Endothelial cell of umbilical vein (primary cell): Measurements from ENCODE around the gene TAS1R3. TPM values are rescaled to one million over a fixed set of nuclear protein-coding genes. Genes with fewer than 3 reads are reported as not detected.

ENCODE experiments used
- BruUV-seq: library from RNA; stranded (reverse); fragments of 400-500 nt; replicated peaks from 2 replicates; lab custom pipeline; 2021; lab: Mats Ljungman, UMichigan
- CTCF ChIA-PET: fragments of 300-600, 350-600 bp; sonication (Branson Sonifier 250); formaldehyde crosslinking; loops from one replicate; lab custom pipeline; 2021; ENCODE audit warnings: antibody characterized with exemption, inconsistent platforms; lab: Charles Lee
- POLR2A ChIA-PET: fragments of 300-600, 350-600 bp; sonication (Branson Sonifier 250); formaldehyde crosslinking; loops from one replicate; lab custom pipeline; 2021; ENCODE audit warnings: antibody characterized with exemption, inconsistent platforms; lab: Charles Lee
- DNase-seq: peaks from one replicate; pipeline ENCODE4 v3.0.0-alpha.2; 2011; ENCODE audit warnings: low read depth, low spot score
- FAIRE-seq: peaks from 2 replicates; lab custom pipeline; 2011; peaks lifted over from hg19 to GRCh38; lab: Jason Lieb, UNC
- H2AFZ ChIP-seq: 2 replicates; pipeline ENCODE4 v1.6.0; 2012; ENCODE audit warnings: low read depth, low read length, control low read depth, inconsistent platforms
- H3K27ac ChIP-seq: 2 replicates; pipeline ENCODE4 v1.5.1; 2011; ENCODE audit warnings: low read depth, mild to moderate bottlenecking, control low read depth, low read length, moderate library complexity; ENCODE audit not compliant: insufficient read depth
- H3K27me3 ChIP-seq, 2 experiments: 2 replicates each; pipeline versions ENCODE4 v1.6.0 to v1.6.1; 2011; ENCODE audit warnings: low read length in 2 of 2, mixed read lengths in 1 of 2; ENCODE audit not compliant: control insufficient read depth in 2 of 2, insufficient read depth in 2 of 2
- H3K36me3 ChIP-seq, 2 experiments: 2 replicates in 1 of 2; 3 replicates in 1 of 2; pipeline ENCODE4 v1.5.1; 2011; ENCODE audit warnings: low read length in 2 of 2, mild to moderate bottlenecking in 1 of 2, moderate library complexity in 1 of 2; ENCODE audit not compliant: control insufficient read depth in 2 of 2, insufficient read depth in 2 of 2; ENCODE audit errors: extremely low read depth in 1 of 2
- H3K4me1 ChIP-seq: 3 replicates; pipeline ENCODE4 v1.5.1; 2011; ENCODE audit warnings: mild to moderate bottlenecking, low read length; ENCODE audit not compliant: control insufficient read depth, insufficient read depth; ENCODE audit errors: extremely low read depth
- H3K4me2 ChIP-seq: 2 replicates; pipeline ENCODE4 v1.6.1; 2011; ENCODE audit warnings: low read length, control low read depth, mixed read lengths; ENCODE audit not compliant: insufficient read depth
- H3K4me3 ChIP-seq, 3 experiments: fragments of 200-600 bp in 1 of 3; sonication (generic), shearing (Covaris generic) in 1 of 3; replicated peaks in 1 of 3; 2 replicates each; pipeline ENCODE4 v1.5.1; 2011 to 2016; ENCODE audit warnings: control low read depth in 3 of 3, low read length in 3 of 3, mild to moderate bottlenecking in 2 of 3, inconsistent platforms in 1 of 3, low read depth in 1 of 3, moderate library complexity in 1 of 3; ENCODE audit not compliant: insufficient read depth in 1 of 3
- H3K79me2 ChIP-seq: 2 replicates; pipeline ENCODE4 v1.6.0; 2012; ENCODE audit warnings: low read length, inconsistent platforms; ENCODE audit not compliant: control insufficient read depth, insufficient read depth
- H3K9ac ChIP-seq: replicated peaks from 2 replicates; pipeline ENCODE3; 2011; ENCODE audit warnings: low read length, control low read depth; ENCODE audit not compliant: insufficient read depth; ENCODE audit errors: extremely low read depth
- H3K9me1 ChIP-seq: replicated peaks from 3 replicates; pipeline ENCODE4 v1.6.0; 2011; ENCODE audit warnings: mild to moderate bottlenecking, low read length; ENCODE audit not compliant: control insufficient read depth, insufficient read depth; ENCODE audit errors: extremely low read depth
- H3K9me3 ChIP-seq: replicated peaks from 2 replicates; pipeline ENCODE4 v1.5.1; 2012; ENCODE audit warnings: low read length, inconsistent platforms; ENCODE audit not compliant: control insufficient read depth, insufficient read depth
- H4K20me1 ChIP-seq: replicated peaks from 2 replicates; pipeline ENCODE3; 2011; ENCODE audit warnings: mild to moderate bottlenecking, low read length; ENCODE audit not compliant: control insufficient read depth, insufficient read depth; ENCODE audit errors: extremely low read depth
- CTCF ChIP-seq, 2 donors: IDR thresholded peaks; 1 replicate in 1 of 2; 2 replicates in 1 of 2; pipeline ENCODE4 v1.5.1; 2011; ENCODE audit warnings: low read length in 2 of 2, mild to moderate bottlenecking in 2 of 2, moderate library complexity in 2 of 2, control low read depth in 1 of 2, inconsistent platforms in 1 of 2, low read depth in 1 of 2; ENCODE audit not compliant: insufficient read depth in 1 of 2; ENCODE audit errors: extremely low read depth in 1 of 2
- EZH2 ChIP-seq: IDR thresholded peaks from 2 replicates; pipeline ENCODE4 v1.6.1; 2012; ENCODE audit warnings: borderline replicate concordance, low read depth, mild to moderate bottlenecking, moderate library complexity, low read length, inconsistent platforms; ENCODE audit not compliant: severe bottlenecking
- FOS ChIP-seq: IDR thresholded peaks from 2 replicates; pipeline ENCODE4 v1.6.1; 2011; ENCODE audit warnings: mild to moderate bottlenecking, low read length, moderate library complexity, borderline replicate concordance; ENCODE audit not compliant: insufficient read depth
- GATA2 ChIP-seq: IDR thresholded peaks from 2 replicates; pipeline ENCODE4 v1.7.0; 2011; ENCODE audit warnings: low read depth, mild to moderate bottlenecking, moderate library complexity, mixed read lengths, low read length; ENCODE audit not compliant: insufficient read length, insufficient read depth
- JUN ChIP-seq: IDR thresholded peaks from 2 replicates; pipeline ENCODE4 v1.6.1; 2011; ENCODE audit warnings: borderline replicate concordance, low read depth; ENCODE audit not compliant: insufficient read length, insufficient read depth
- MAX ChIP-seq: IDR thresholded peaks from 2 replicates; pipeline ENCODE4 v1.6.1; 2011; ENCODE audit not compliant: insufficient read depth, insufficient read length
- MYC ChIP-seq: IDR thresholded peaks from one replicate; pipeline ENCODE4 v1.6.1; 2011; ENCODE audit warnings: mild to moderate bottlenecking, low read depth, low read length
- POLR2A ChIP-seq: IDR thresholded peaks from 2 replicates; pipeline ENCODE4 v1.6.1; 2012; ENCODE audit warnings: low read depth, mild to moderate bottlenecking, control low read depth, low read length
- POLR2AphosphoS5 ChIP-seq: IDR thresholded peaks from 2 replicates; pipeline ENCODE4 v1.6.1; 2012; ENCODE audit warnings: low read depth, mild to moderate bottlenecking, control low read depth, low read length, moderate library complexity; ENCODE audit not compliant: insufficient read depth
- dilution Hi-C: fragments of 300-500 bp; cut with MboI; formaldehyde crosslinking; loops from one replicate; pipeline ENCODE4 v1.15.0; 2019; ENCODE audit warnings: low sequenced_read_pairs; ENCODE audit not compliant: extremely low pct_ligation_motif_present
- intact Hi-C: fragments of 100-400 bp; cut with micrococcal nuclease; formaldehyde crosslinking; loops from one replicate; pipeline ENCODE4 v1.10.0; 2022
- polyA plus RNA-seq, 4 experiments: library from polyadenylated mRNA; depleted of rRNA in 3 of 4; stranded (reverse) in 3 of 4; unstranded in 1 of 4; fragments of >200 nt; gene quantifications; 2 replicates each; pipeline versions ENCODE4 v1.2.1 to v1.2.3, GENCODE V29; 2011 to 2012; ENCODE audit warnings: missing spikeins in 1 of 4
- total RNA-seq: library from RNA; stranded (reverse); gene quantifications from 2 replicates; pipeline ENCODE4 v1.2.3, GENCODE V29; 2021

Gene TAS1R3
- total and polyA plus RNA-seq, 2 donors (not counting 3 experiments of a cell fraction or from before 2014, with no cell fraction given), result 0.26 to 0.38 TPM

DNA sequence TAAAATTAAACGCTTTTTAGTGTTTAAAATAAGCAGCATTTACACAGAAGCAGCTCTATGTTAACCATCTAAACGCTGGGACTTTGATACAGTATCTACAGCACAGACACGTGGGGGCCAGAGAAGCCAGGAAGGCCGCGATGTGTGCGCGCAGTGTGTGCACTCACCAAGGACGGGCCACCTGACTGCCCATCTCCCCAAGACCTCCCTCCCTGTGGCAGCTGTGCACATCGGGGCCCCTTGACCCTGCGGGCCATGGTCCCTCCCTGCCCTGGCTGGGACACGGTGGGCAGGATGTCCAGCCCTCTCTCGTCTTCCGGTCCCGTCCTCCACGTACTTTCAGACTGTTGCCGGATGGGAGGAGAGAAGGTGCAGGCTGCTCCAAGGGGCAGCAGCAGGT is 4.2 kb downstream of the TAS1R3 start:
- no peaks in the 10 kb centered on the region for H3K27me3 ChIP-seq
- H3K79me2 ChIP-seq, result no peaks in the 10 kb centered on the region
- H3K4me1 ChIP-seq, result no peaks in the 10 kb centered on the region
- CTCF ChIA-PET, result interaction anchor here (0.9 kb wide), 1 partner anchor 169 kb away, joined by 3 read pairs; no protein-coding TSS in a partner anchor
- POLR2A ChIA-PET, result no interaction called here
- H3K36me3 ChIP-seq, result peaks cover 0 to 10% of the 10 kb centered on the region in 2 experiments
- no peaks in the 10 kb centered on the region for H3K9me1 ChIP-seq
- TF ChIP-seq MAX (no peak), FOS (no peak), POLR2A (no peak), POLR2AphosphoS5 (no peak), JUN (no peak), EZH2 (no peak), GATA2 (no peak), MYC (no peak), CTCF (IDR thresholded peaks at IDR 0.05; ENCODE audit: extremely low read depth in 1 of 2, insufficient read depth in 1 of 2, low read depth in 1 of 2, low read length in 2 of 2) (no peak)
- H3K4me3 ChIP-seq, result no peak overlapping the region
- BruUV-seq, result TSS peak; percentile 50
- H2AFZ ChIP-seq, result no peak overlapping the region
- H3K27ac ChIP-seq, result no peak overlapping the region
- H3K4me2 ChIP-seq, result no peak overlapping the region
- no peak overlapping the region for H3K9ac ChIP-seq
- intact Hi-C loops, result no loop called here
- FAIRE-seq, result no peak
- DNase-seq, result no peak
- dilution Hi-C loops, result no loop called here
- no peaks in the 10 kb centered on the region for H4K20me1 ChIP-seq
- H3K9me3 ChIP-seq, result no peaks in the 10 kb centered on the region
